Thymus (tissue), 11 donors: Measurements from ENCODE around the gene RASGRP3. TPM values are rescaled to one million over a fixed set of nuclear protein-coding genes. Genes with fewer than 3 reads are reported as not detected.
"Not testable (repeated sequence)": the region's sequence is repeated elsewhere in the genome, so short reads cannot be mapped to it uniquely, and the experiment has no call there.

Experiments
- DNase-seq, 9 donors: peaks; one replicate each; pipeline ENCODE4 v3.0.0-alpha.2; 2013; ENCODE audit warnings: low spot score in 9 of 9, low read depth in 6 of 9, missing footprints in 1 of 9
- H3K27ac ChIP-seq, 2 donors: one replicate each; pipeline ENCODE4 v1.5.1; 2013; ENCODE audit warnings: control low read depth in 1 of 2, low read depth in 1 of 2, low read length in 1 of 2, mild to moderate bottlenecking in 1 of 2, moderate library complexity in 1 of 2
- H3K27me3 ChIP-seq, 2 donors: one replicate each; pipeline ENCODE4 v1.5.1; 2013; ENCODE audit warnings: low read length in 1 of 2; ENCODE audit not compliant: control insufficient read depth in 2 of 2, insufficient read depth in 1 of 2
- H3K36me3 ChIP-seq, 2 donors: one replicate each; pipeline ENCODE4 v1.5.1; 2013; ENCODE audit warnings: low read length in 1 of 2, mild to moderate bottlenecking in 1 of 2, moderate library complexity in 1 of 2; ENCODE audit not compliant: control insufficient read depth in 2 of 2, insufficient read depth in 2 of 2
- H3K4me1 ChIP-seq, 2 donors: one replicate each; pipeline ENCODE4 v1.5.1; 2013; ENCODE audit warnings: low read length in 2 of 2; ENCODE audit not compliant: control insufficient read depth in 2 of 2, insufficient read depth in 2 of 2
- H3K4me3 ChIP-seq, 2 donors: one replicate each; pipeline ENCODE4 v1.5.1; 2013; ENCODE audit warnings: low read length in 2 of 2, control low read depth in 1 of 2, mild to moderate bottlenecking in 1 of 2
- H3K9me3 ChIP-seq, 2 donors: one replicate each; pipeline ENCODE4 v1.5.1; 2013; ENCODE audit warnings: low read length in 1 of 2, mild to moderate bottlenecking in 1 of 2; ENCODE audit not compliant: control insufficient read depth in 2 of 2, insufficient read depth in 1 of 2
- WGBS: extraction: QIAGEN DNeasy Blood & Tissue Kit; methylation state at CpG from one replicate; pipeline ENCODE4 v1.1.7; 2013; 5-methylcytosine and 5-hydroxymethylcytosine counted together
- polyA plus RNA-seq: library from polyadenylated mRNA; stranded (reverse); fragments of 200-250 nt; gene quantifications from one replicate; pipeline ENCODE4 v1.2.3, GENCODE V29; 2013
- total RNA-seq: library from RNA; stranded (reverse); fragments of 120-200 nt; gene quantifications from one replicate; pipeline ENCODE4 v1.2.4, GENCODE V29; 2013
- donor health status: healthy.

Gene RASGRP3
- total and polyA plus RNA-seq, 2 donors: 6.5 to 8.2 TPM

DNA sequence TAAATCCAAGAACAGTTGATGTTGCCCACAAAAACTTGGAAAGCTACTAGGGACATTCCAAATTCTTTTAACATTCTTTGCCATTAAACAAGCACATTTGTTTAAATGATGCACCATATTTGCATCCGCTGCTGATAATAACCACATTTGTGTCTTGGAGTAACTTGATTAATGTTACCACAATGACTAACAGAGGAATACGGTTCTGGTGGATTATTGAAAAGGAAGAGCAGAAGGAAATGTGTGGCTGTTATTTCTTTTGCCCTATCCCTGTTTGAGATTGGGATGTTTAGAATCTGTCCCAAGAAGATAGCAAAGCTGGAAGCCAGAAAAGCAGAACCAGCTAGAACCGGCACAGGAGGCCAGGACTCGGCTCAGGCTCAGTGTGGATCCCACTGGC, 39.2 kb upstream of the RASGRP3 start:
- WGBS: 81% methylated on average over 4 of the region's 4 CpGs
- H3K4me3 ChIP-seq: no peak overlapping the region
- H3K27ac ChIP-seq: no peak overlapping the region
- DNase-seq: no peak
- H3K36me3 ChIP-seq: no peaks in the 10 kb centered on the region
- no peaks in the 10 kb centered on the region for H3K4me1 ChIP-seq
- H3K9me3 ChIP-seq: no peaks in the 10 kb centered on the region
- H3K27me3 ChIP-seq: no peaks in the 10 kb centered on the region

DNA sequence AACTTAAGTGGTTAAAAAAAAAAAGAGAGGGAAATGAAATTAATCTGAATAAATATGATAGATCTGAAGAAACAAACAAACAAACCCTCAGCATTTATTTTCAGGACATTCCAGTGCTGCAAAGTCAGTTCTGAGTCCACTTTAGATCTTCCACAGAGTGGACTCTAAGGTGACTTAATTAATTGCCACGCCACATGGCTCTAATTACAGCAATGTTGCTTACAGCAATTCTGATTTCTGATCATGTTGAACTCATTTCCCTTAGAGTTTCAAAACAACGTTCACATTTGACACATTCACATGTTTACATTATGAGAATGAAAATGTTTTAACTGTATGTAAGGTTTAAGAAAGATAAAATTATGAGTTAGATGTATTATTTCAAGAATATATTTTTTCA, 38.6 kb upstream of the RASGRP3 start:
- Histone ChIP-seq H3K4me3 (no peak overlapping the region), H3K4me1 (no peaks in the 10 kb centered on the region), H3K9me3 (no peaks in the 10 kb centered on the region), H3K27ac (no peak overlapping the region), H3K36me3 (no peaks in the 10 kb centered on the region), H3K27me3 (no peaks in the 10 kb centered on the region)
- DNase-seq: no peak
- WGBS: 62% methylated on average over 2 of the region's 2 CpGs

DNA sequence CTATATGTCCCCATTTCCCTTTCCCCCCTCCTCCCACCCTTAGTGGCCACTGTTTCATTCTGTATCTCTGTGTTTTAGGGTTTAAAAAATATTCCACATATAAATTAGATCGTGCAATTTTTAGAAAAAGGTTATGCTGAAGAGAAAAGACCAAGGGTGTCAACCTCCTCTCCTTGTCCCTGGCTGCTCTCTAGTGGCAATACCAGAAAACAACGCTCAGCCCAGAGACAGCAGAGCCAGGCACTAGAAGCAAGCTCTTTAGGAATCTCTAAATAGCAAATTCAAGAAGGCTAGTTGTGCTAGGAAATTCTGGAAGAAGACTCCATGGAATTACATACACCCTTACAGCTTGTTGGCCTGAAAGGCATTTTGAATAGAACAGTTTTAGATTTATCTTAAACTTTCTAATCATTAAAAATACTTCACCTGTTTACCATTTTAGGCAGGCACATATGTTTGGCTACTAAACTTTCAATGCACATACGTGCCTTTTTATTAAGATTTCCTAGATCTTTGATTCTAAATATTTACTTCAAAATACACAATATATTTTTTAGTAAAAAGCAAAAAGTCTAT, 35.1 kb upstream of the RASGRP3 start:
- DNase-seq: peak in 3 of 9 donors; percentile 23 to 45 (median 30)
- no peaks in the 10 kb centered on the region for H3K4me1 ChIP-seq
- H3K9me3 ChIP-seq: no peaks in the 10 kb centered on the region
- WGBS: 46% methylated on average over 3 of the region's 3 CpGs
- H3K27ac ChIP-seq: no peak overlapping the region
- H3K4me3 ChIP-seq: no peak overlapping the region
- H3K36me3 ChIP-seq: no peaks in the 10 kb centered on the region
- no peaks in the 10 kb centered on the region for H3K27me3 ChIP-seq

DNA sequence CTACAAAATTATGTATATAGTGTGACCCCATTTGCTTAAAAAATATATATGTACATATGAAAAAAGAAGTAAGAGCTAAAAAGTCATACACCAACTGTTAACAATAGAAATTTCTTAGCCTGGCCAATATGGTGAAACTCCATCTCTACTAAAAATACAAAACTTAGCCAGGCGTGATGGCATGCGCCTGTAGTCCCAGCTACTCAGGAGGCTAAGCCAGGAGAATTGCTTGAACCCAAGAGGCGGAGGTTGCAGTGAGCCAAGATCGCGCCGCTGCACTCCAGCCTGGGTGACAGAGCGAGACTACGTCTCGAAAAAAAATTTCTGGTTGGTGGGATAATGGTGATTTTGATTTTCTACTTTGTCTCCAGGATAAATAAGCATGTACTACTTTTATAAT, 34.4 kb upstream of the RASGRP3 start:
- WGBS: 97% methylated on average over 9 of the region's 9 CpGs
- H3K36me3 ChIP-seq, H3K4me3 ChIP-seq, DNase-seq, H3K4me1 ChIP-seq, H3K27ac ChIP-seq, H3K9me3 ChIP-seq, H3K27me3 ChIP-seq: not testable (repeated sequence)

DNA sequence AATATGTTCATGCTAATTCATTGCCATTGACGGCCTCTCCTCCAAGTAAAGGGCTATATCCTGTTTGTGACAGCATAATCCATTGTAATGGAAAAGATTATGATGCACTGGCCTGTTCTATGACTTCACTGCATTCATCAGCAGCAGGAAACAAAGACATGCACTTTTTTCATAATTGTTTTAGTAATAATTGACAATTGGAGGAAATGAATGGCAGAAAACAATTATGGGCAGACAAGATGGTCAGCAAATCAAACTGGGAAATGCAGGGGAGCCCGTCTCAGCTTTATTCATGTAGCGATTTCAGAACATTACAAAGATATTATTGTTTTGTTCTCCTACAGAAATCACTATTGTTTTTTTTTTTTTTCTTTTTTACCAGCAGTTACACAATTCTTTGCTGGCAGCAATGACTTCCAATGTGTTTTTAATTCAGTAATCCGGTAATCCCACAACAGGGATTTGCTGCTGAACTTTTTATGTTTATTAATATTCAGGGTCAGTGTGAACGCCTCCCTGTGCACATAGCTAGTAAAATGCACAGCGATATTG, 33.8 kb upstream of the RASGRP3 start:
- Histone ChIP-seq H3K36me3 (no peaks in the 10 kb centered on the region), H3K9me3 (no peaks in the 10 kb centered on the region), H3K4me1 (no peaks in the 10 kb centered on the region), H3K27ac (no peak overlapping the region), H3K4me3 (no peak overlapping the region), H3K27me3 (no peaks in the 10 kb centered on the region)
- DNase-seq: no peak
- 97% methylated on average over 6 of the region's 6 CpGs for WGBS

DNA sequence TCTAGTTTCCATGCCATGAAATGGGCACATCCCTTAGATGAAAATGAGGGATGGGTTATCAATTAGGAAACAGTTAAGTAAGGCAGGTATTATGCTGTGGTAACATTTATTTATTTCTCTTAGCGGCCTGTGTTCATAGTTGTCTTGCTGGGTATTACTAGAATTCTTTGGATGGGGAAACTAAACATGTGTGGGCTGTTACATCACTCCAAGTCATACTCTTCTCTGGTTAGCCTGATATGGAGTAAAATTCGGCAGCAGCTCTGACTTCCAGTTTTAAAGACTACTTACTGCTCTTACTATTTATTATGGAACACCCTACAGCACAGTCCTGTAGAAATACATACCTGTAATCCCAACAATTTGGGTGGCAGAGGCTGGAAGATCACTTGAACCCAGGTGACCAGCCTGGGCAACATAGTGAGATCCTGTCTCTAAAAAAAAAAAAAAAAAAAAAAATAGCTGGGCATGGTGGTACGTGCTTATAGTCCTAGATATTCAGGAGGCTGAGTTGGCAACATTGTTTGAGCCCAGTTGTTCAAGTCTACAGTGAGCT, 33.1 kb upstream of the RASGRP3 start:
- no peak overlapping the region for H3K27ac ChIP-seq
- WGBS: 94% methylated on average over 3 of the region's 3 CpGs
- no peak for DNase-seq

DNA sequence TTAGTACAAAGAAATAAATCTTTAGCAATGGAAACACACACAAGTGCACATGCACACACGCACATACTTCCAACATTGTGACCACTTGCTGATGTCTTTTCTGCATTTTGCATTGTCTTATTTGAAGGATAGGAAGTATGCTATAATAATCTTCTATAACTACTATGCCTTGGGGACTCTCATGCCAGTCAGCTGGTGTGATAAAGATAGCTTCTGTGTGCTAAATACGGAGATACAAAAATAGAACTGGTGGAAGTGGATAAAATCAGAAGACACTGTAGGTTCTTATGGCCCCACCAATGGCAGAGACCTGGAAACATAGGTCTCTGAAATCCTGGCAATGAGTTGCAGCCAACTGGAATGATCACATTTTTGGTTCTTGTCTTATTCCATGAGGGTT, 31.5 kb upstream of the RASGRP3 start:
- Histone ChIP-seq H3K4me3 (no peak overlapping the region), H3K36me3 (no peaks in the 10 kb centered on the region), H3K27me3 (no peaks in the 10 kb centered on the region), H3K9me3 (no peaks in the 10 kb centered on the region), H3K27ac (no peak overlapping the region), H3K4me1 (no peaks in the 10 kb centered on the region)
- no peak for DNase-seq
- WGBS: 88% methylated on average over 2 of the region's 2 CpGs

More for the DNA sequence above, 33.1 kb upstream of the RASGRP3 start:
- no peaks in the 10 kb centered on the region for H3K36me3 ChIP-seq
- H3K4me3 ChIP-seq: no peak overlapping the region
- no peaks in the 10 kb centered on the region for H3K27me3 ChIP-seq
- H3K4me1 ChIP-seq: no peaks in the 10 kb centered on the region
- H3K9me3 ChIP-seq: no peaks in the 10 kb centered on the region

DNA sequence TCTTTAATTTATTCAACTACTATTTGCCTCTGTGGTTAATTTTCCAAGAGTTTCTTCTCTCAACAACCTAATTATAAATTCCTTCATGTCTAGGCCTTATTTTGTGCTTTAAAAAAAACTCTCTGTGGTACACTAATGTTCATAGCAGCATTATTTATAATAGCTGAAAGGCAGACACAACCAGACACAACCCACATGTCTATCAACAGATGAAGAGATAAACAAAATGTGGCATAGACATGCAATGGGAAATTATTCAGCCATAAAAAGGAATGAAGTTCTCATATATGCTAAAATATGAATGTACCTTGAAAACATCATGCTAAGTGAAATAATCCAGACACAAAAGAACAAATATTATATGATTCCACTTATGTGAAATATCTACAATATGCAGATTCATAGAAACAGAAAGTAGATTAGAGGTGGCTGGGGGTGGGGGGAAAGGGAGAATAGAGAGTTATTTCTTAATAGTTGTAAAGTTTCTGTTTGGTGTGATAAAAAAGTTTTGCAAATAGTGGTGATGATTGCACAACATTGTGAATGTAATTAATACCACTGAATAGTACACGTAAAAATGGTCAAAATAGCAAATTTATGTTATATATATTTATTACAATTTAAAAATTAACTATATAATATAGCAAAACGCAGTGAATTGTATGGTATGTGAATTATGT, 28.1 kb upstream of the RASGRP3 start:
- H3K4me3 ChIP-seq: no peak overlapping the region
- no peak overlapping the region for H3K27ac ChIP-seq
- DNase-seq: no peak
- H3K9me3 ChIP-seq: peaks cover 2 to 7% of the 10 kb centered on the region in 2 donors
- H3K27me3 ChIP-seq: no peaks in the 10 kb centered on the region
- no peaks in the 10 kb centered on the region for H3K36me3 ChIP-seq
- H3K4me1 ChIP-seq: no peaks in the 10 kb centered on the region
- WGBS: 95% methylated on average over 2 of the region's 2 CpGs

DNA sequence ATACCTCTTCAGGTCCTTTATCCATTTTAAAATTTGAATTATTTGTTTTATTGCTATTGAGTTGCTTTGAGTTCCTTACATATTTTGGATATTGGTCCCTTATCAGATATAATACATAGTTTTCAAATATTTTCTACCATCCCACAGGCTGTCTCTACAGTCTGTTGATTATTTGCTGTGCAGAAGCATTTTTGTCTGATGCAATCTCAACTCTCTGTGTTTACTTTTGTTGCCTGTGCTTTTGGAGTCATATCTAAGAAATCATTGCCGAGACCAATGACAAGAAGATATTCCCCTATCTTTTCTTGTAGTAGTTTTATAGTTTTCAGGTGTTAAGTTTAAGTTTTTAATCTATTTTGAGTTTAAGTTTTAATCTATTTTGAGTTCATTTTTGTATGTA, 25.2 kb upstream of the RASGRP3 start:
- no peak for DNase-seq
- Histone ChIP-seq H3K36me3 (no peaks in the 10 kb centered on the region), H3K4me3 (no peak overlapping the region), H3K27ac (no peak overlapping the region), H3K4me1 (no peaks in the 10 kb centered on the region), H3K27me3 (no peaks in the 10 kb centered on the region), H3K9me3 (peaks cover 2 to 7% of the 10 kb centered on the region in 2 donors)
- WGBS: 68% methylated on average over 1 of the region's 1 CpG
